ENCODE data around the gene KCNA3. TPM values are rescaled to one million over a fixed set of nuclear protein-coding genes. Genes with fewer than 3 reads are reported as not detected.

The KCNA3 gene
- polyA plus RNA-seq, 1 of the 3 experiments (the other 2 are of a cell fraction) = not detected

- Histone ChIP-seq H2AFZ (ENCODE audit: low read depth) (no peak overlapping the region), H3K36me3 (replicated peaks in 1 of 2; ENCODE audit: control insufficient read depth in 1 of 2, insufficient read depth in 2 of 2, low read length in 1 of 2) (no peaks in the 10 kb centered on the region), H3K79me2 (ENCODE audit: insufficient read depth) (no peaks in the 10 kb centered on the region), H3K27ac (ENCODE audit: low read depth in 2 of 2, low read length in 1 of 2) (no peak overlapping the region), H3K27me3 (ENCODE audit: insufficient read depth) (0 out of 2 replicates have a peak, but pooled peaks cover 6% of the 10 kb centered on the region), H3K9me2 (no peaks in the 10 kb centered on the region), H3K4me3 (ENCODE audit: low read depth in 2 of 2, low read length in 1 of 2) (no peak overlapping the region), H3K9ac (no peak overlapping the region), H3K4me2 (no peak overlapping the region), H4K20me1 (ENCODE audit: insufficient read depth) (no peaks in the 10 kb centered on the region), H3F3A (replicated peaks; ENCODE audit: insufficient read depth) (no peaks in the 10 kb centered on the region), H3K4me1 (ENCODE audit: control insufficient read depth in 1 of 2, insufficient read depth in 2 of 2, low read depth in 1 of 2, low read length in 1 of 2) (no peaks in the 10 kb centered on the region; a peak in 1 of 4 replicates), H3K9me3 (no peaks in the 10 kb centered on the region)
- TF ChIP-seq RXRA (IDR thresholded peaks at IDR 0.05; ENCODE audit: borderline replicate concordance, low read depth) (no peak), RFX5 (IDR thresholded peaks at IDR 0.05; ENCODE audit: low read length) (no peak), GABPA (IDR thresholded peaks at IDR 0.05; ENCODE audit: low read depth) (no peak), ZBTB33 (IDR thresholded peaks at IDR 0.05; ENCODE audit: borderline replicate concordance, low read depth) (no peak)
- no peak for DNase-seq
- WGBS (ENCODE audit: low lambda C conversion rate) = 35% methylated on average over 2 of the region's 3 CpGs
- ChIA-PET CTCF (interaction anchor here (0.8 to 22.5 kb wide), 6 partner anchors 12 to 145 kb away, joined by 3 to 204 read pairs (median 10); no protein-coding TSS in a partner anchor), POLR2A (no interaction called here)
Observed at GRCh38 chr1:110637475-110637874, 37.3 kb downstream of the KCNA3 start.

- no peak for DNase-seq
- Histone ChIP-seq H3F3A (replicated peaks; ENCODE audit: insufficient read depth) (no peaks in the 10 kb centered on the region), H3K4me3 (ENCODE audit: low read depth in 2 of 2, low read length in 1 of 2) (no peak overlapping the region), H3K9me3 (no peaks in the 10 kb centered on the region), H3K79me2 (ENCODE audit: insufficient read depth) (no peaks in the 10 kb centered on the region), H3K27ac (ENCODE audit: low read depth in 2 of 2, low read length in 1 of 2) (no peak overlapping the region), H3K9ac (no peak overlapping the region), H3K27me3 (ENCODE audit: insufficient read depth) (peaks cover 12% of the 10 kb centered on the region; the same call in 1 of the 2 replicates), H2AFZ (ENCODE audit: low read depth) (no peak overlapping the region), H3K4me2 (no peak overlapping the region), H4K20me1 (ENCODE audit: insufficient read depth) (no peaks in the 10 kb centered on the region), H3K9me2 (no peaks in the 10 kb centered on the region), H3K36me3 (replicated peaks in 1 of 2; ENCODE audit: control insufficient read depth in 1 of 2, insufficient read depth in 2 of 2, low read length in 1 of 2) (no peaks in the 10 kb centered on the region), H3K4me1 (ENCODE audit: control insufficient read depth in 1 of 2, insufficient read depth in 2 of 2, low read depth in 1 of 2, low read length in 1 of 2) (no peaks in the 10 kb centered on the region; a peak in 1 of 4 replicates)
- ChIA-PET CTCF (interaction anchor here (0.5 to 22.5 kb wide), 4 partner anchors 17 to 146 kb away, joined by 3 to 204 read pairs (median 100); no protein-coding TSS in a partner anchor), POLR2A (no interaction called here)
- WGBS (ENCODE audit: low lambda C conversion rate) = 32% methylated on average over 3 of the region's 4 CpGs
- TF ChIP-seq CTCF (IDR thresholded peaks at IDR 0.05) (no peak), POLR2AphosphoS5 (IDR thresholded peaks at IDR 0.05; ENCODE audit: low read depth, low read length) (no peak), MXI1 (IDR thresholded peaks at IDR 0.05; ENCODE audit: low read depth, low read length) (no peak), MAX (IDR thresholded peaks at IDR 0.05; ENCODE audit: low read depth) (no peak), TAF1 (IDR thresholded peaks at IDR 0.05; ENCODE audit: borderline replicate concordance, low read depth, low read length) (no peak), TEAD4 (IDR thresholded peaks at IDR 0.05; ENCODE audit: borderline replicate concordance, insufficient read depth) (no peak), CHD2 (IDR thresholded peaks at IDR 0.05; ENCODE audit: low read length, partially characterized antibody) (no peak), FOXJ3 (CRISPR knock-in tag; IDR thresholded peaks at IDR 0.05) (no peak), FOSL2 (IDR thresholded peaks at IDR 0.05; ENCODE audit: borderline replicate concordance, low read depth) (no peak), SMC3 (IDR thresholded peaks at IDR 0.05; ENCODE audit: low read depth, low read length) (no peak), REST (IDR thresholded peaks at IDR 0.05; ENCODE audit: low read depth, low read length) (no peak), USF1 (IDR thresholded peaks at IDR 0.05; ENCODE audit: borderline replicate concordance, low read depth) (no peak), RFX5 (IDR thresholded peaks at IDR 0.05; ENCODE audit: low read length) (no peak), EP300 (IDR thresholded peaks at IDR 0.05; ENCODE audit: borderline replicate concordance in 1 of 2, low read depth in 1 of 2, low read length in 1 of 2) (no peak)
Observed at GRCh38 chr1:110636149-110636935, 38.4 kb downstream of the KCNA3 start.

Data from SK-N-SH (cell line).